Smooth muscle cell (in vitro differentiated cells): ENCODE data around the gene SYT11. TPM values are rescaled to one million over a fixed set of nuclear protein-coding genes. Genes with fewer than 3 reads are reported as not detected.
A peak's percentile ranks its signal among the peaks of the same experiment; 100 is the strongest.

ENCODE experiments used
- DNase-seq: peaks from one replicate; lab custom pipeline; 2025; ENCODE audit not compliant: unreplicated experiment; lab: John Stamatoyannopoulos, UW
- H2AFZ ChIP-seq: fragments of 200-600 bp; sonication (generic); 2 replicates; pipeline ENCODE4 v1.6.0; 2016; ENCODE audit warnings: antibody characterized with exemption, low read depth, mild to moderate bottlenecking
- H3F3A ChIP-seq: fragments of 200-600 bp; sonication (generic); 2 replicates; pipeline ENCODE4 v1.6.0; 2017; ENCODE audit warnings: antibody characterized with exemption, low read depth
- H3K27ac ChIP-seq: fragments of 200-600 bp; sonication (generic); 2 replicates; pipeline ENCODE4 v1.5.1; 2016; ENCODE audit warnings: low read depth, mild to moderate bottlenecking
- H3K27me3 ChIP-seq: fragments of 200-600 bp; sonication (generic); 2 replicates; pipeline ENCODE4 v1.6.1; 2016; ENCODE audit warnings: low read depth, mild to moderate bottlenecking
- H3K36me3 ChIP-seq: fragments of 200-600 bp; sonication (generic); 2 replicates; pipeline ENCODE4 v1.5.1; 2016; ENCODE audit warnings: low read depth
- H3K4me1 ChIP-seq: fragments of 200-600 bp; sonication (generic); 2 replicates; pipeline ENCODE4 v1.5.1; 2016; ENCODE audit warnings: low read depth
- H3K4me2 ChIP-seq: fragments of 200-600 bp; sonication (generic); 2 replicates; pipeline ENCODE4 v1.6.0; 2016; ENCODE audit warnings: mild to moderate bottlenecking
- H3K4me3 ChIP-seq: fragments of 200-600 bp; sonication (generic); 2 replicates; pipeline ENCODE4 v1.5.1; 2016; ENCODE audit warnings: mild to moderate bottlenecking
- H3K79me2 ChIP-seq: fragments of 200-600 bp; sonication (generic); 2 replicates; pipeline ENCODE4 v1.6.0; 2016; ENCODE audit warnings: low read depth, mild to moderate bottlenecking
- H3K9ac ChIP-seq: fragments of 200-600 bp; sonication (generic); 2 replicates; pipeline ENCODE4 v1.6.0; 2016; ENCODE audit warnings: low read depth
- H3K9me3 ChIP-seq: fragments of 200-600 bp; sonication (generic); replicated peaks from 2 replicates; pipeline ENCODE4 v1.5.1; 2016; ENCODE audit warnings: low read depth
- H4K20me1 ChIP-seq: fragments of 200-600 bp; sonication (generic); 2 replicates; pipeline ENCODE4 v1.6.0; 2016; ENCODE audit warnings: low read depth
- WGBS: methylation state at CpG from one replicate; pipeline ENCODE4 v1.1.7; 2016; ENCODE audit warnings: low lambda C conversion rate; 5-methylcytosine and 5-hydroxymethylcytosine counted together
- polyA plus RNA-seq: library from polyadenylated mRNA; unstranded; fragments of >200 nt; fragmentation: Nextera tagmentation; extraction: Ambion mirVana; gene quantifications from 2 replicates; pipeline ENCODE4 v1.2.1, GENCODE V29; 2016
- total RNA-seq: library from RNA; depleted of rRNA; stranded (reverse); fragments of >200 nt; gene quantifications from 2 replicates; pipeline ENCODE4 v1.2.3, GENCODE V29; 2014
- TF ChIP-seq, protein P1 (sequence below): fragments of 200-600 bp; sonication (generic); IDR thresholded peaks from 2 replicates; pipeline ENCODE4 v1.5.1; 2017; ENCODE audit warnings: borderline replicate concordance, mild to moderate bottlenecking, antibody characterized with exemption; ENCODE audit not compliant: insufficient read depth, poor library complexity, severe bottlenecking

Gene SYT11
- total and polyA plus RNA-seq, 2 experiments from 2014 or later, result 2.9 to 3.4 TPM

GRCh38 chr1:155898888-155899287, 39.5 kb downstream of the SYT11 start:
- no peaks in the 10 kb centered on the region for H3K79me2 ChIP-seq
- H3K4me1 ChIP-seq, result peaks cover 2% of the 10 kb centered on the region
- H2AFZ ChIP-seq, result no peak overlapping the region
- WGBS, result 88% methylated on average over 2 of the region's 2 CpGs
- H3K27ac ChIP-seq, result peak overlapping the region; percentile 35
- no peaks in the 10 kb centered on the region for H3K9me3 ChIP-seq
- peaks cover 12% of the 10 kb centered on the region for H4K20me1 ChIP-seq
- TF ChIP-seq, protein P1, sequence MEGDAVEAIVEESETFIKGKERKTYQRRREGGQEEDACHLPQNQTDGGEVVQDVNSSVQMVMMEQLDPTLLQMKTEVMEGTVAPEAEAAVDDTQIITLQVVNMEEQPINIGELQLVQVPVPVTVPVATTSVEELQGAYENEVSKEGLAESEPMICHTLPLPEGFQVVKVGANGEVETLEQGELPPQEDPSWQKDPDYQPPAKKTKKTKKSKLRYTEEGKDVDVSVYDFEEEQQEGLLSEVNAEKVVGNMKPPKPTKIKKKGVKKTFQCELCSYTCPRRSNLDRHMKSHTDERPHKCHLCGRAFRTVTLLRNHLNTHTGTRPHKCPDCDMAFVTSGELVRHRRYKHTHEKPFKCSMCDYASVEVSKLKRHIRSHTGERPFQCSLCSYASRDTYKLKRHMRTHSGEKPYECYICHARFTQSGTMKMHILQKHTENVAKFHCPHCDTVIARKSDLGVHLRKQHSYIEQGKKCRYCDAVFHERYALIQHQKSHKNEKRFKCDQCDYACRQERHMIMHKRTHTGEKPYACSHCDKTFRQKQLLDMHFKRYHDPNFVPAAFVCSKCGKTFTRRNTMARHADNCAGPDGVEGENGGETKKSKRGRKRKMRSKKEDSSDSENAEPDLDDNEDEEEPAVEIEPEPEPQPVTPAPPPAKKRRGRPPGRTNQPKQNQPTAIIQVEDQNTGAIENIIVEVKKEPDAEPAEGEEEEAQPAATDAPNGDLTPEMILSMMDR, result no peak
- no peak for DNase-seq
- H3F3A ChIP-seq, result peaks cover 27% of the 10 kb centered on the region
- H3K9ac ChIP-seq, result no peak overlapping the region
- H3K4me3 ChIP-seq, result no peak overlapping the region
- no peaks in the 10 kb centered on the region for H3K27me3 ChIP-seq
- peaks cover 35% of the 10 kb centered on the region for H3K36me3 ChIP-seq
- H3K4me2 ChIP-seq, result no peak overlapping the region

DNA sequence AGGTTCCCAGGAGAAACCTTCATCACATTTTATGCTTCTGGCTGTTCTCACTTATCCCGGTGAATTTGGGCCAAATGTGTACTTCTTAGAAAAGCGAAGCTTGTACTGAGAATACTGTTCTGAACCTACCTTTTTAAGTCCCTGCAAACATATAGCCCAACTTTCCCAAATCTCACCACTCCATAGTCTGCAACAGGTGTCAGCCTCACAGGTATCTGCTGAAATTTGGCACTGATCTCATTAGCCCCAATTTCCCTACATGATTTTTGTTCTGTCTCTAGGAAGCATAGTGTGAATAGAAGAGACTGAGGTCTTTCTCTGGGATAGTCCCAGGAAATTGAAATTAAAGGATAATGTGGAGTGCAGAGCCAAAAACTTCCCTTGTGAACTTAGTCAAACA, 40.3 kb downstream of the SYT11 start:
- H3K27ac ChIP-seq, result no peak overlapping the region
- no peaks in the 10 kb centered on the region for H3K27me3 ChIP-seq
- 100% methylated on average over 2 of the region's 2 CpGs for WGBS
- peaks cover 7% of the 10 kb centered on the region for H3K79me2 ChIP-seq
- H3K9ac ChIP-seq, result no peak overlapping the region
- DNase-seq, result no peak
- H3K4me2 ChIP-seq, result no peak overlapping the region
- no peaks in the 10 kb centered on the region for H3K9me3 ChIP-seq
- H3F3A ChIP-seq, result peaks cover 22% of the 10 kb centered on the region
- H2AFZ ChIP-seq, result no peak overlapping the region
- peaks cover 43% of the 10 kb centered on the region for H3K36me3 ChIP-seq
- H4K20me1 ChIP-seq, result peaks cover 14% of the 10 kb centered on the region
- H3K4me1 ChIP-seq, result no peaks in the 10 kb centered on the region
- H3K4me3 ChIP-seq, result no peak overlapping the region
- TF ChIP-seq, protein P1, result no peak

GRCh38 chr1:155900161-155900560, 40.8 kb downstream of the SYT11 start:
- Histone ChIP-seq H2AFZ (no peak overlapping the region), H3K79me2 (peaks cover 8% of the 10 kb centered on the region), H3K27ac (no peak overlapping the region), H3K9ac (no peak overlapping the region), H3K4me3 (no peak overlapping the region), H4K20me1 (peaks cover 17% of the 10 kb centered on the region), H3K4me1 (no peaks in the 10 kb centered on the region), H3K4me2 (no peak overlapping the region), H3K27me3 (no peaks in the 10 kb centered on the region), H3K9me3 (no peaks in the 10 kb centered on the region), H3K36me3 (peaks cover 48% of the 10 kb centered on the region), H3F3A (peaks cover 22% of the 10 kb centered on the region)
- TF ChIP-seq, protein P1, result no peak
- 96% methylated on average over 4 of the region's 4 CpGs for whole genome bisulfite sequencing
- DNase-seq, result no peak

DNA sequence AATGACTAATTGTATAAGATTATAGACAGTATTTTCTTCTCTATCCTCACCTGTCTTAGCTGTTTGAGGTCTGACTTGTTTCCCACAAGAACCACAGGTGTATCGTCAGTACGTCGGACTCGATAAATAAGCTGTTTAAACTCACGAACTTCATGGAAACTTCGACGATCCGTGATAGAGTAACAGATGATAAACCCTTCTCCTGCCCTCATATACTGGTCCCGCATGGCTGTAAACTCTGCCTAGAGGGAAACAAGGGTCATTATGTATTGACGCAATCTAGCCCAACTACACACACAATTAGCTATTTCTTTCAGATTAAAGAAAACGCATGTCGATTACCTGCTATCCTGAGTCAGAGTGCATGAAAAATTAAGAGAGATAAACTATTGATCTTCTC, 44.9 kb downstream of the SYT11 start:
- TF ChIP-seq, protein P1, result no peak
- Histone ChIP-seq H3K4me1 (no peaks in the 10 kb centered on the region), H3K79me2 (peaks cover 38% of the 10 kb centered on the region), H3K9me3 (no peaks in the 10 kb centered on the region), H3K36me3 (peaks cover 50% of the 10 kb centered on the region), H2AFZ (no peak overlapping the region), H4K20me1 (peaks cover 26% of the 10 kb centered on the region), H3K27me3 (no peaks in the 10 kb centered on the region), H3K27ac (no peak overlapping the region), H3F3A (peaks cover 11% of the 10 kb centered on the region), H3K4me3 (no peak overlapping the region), H3K9ac (no peak overlapping the region), H3K4me2 (no peak overlapping the region)
- DNase-seq, result no peak
- WGBS, result 98% methylated on average over 12 of the region's 12 CpGs
